Measurements from ENCODE around the gene ATP1A2.

The ATP1A2 gene

GRCh38 chr1:160177667-160178066, 62.1 kb downstream of the ATP1A2 start:
- ChIA-PET CTCF (no interaction called here), POLR2A (ENCODE audit: low non-redundant PET) (no interaction called here)
- DNase-seq (ENCODE audit: low spot score), result no peak
- no peak overlapping the region for H3K27ac ChIP-seq
- TF ChIP-seq, protein P1, sequence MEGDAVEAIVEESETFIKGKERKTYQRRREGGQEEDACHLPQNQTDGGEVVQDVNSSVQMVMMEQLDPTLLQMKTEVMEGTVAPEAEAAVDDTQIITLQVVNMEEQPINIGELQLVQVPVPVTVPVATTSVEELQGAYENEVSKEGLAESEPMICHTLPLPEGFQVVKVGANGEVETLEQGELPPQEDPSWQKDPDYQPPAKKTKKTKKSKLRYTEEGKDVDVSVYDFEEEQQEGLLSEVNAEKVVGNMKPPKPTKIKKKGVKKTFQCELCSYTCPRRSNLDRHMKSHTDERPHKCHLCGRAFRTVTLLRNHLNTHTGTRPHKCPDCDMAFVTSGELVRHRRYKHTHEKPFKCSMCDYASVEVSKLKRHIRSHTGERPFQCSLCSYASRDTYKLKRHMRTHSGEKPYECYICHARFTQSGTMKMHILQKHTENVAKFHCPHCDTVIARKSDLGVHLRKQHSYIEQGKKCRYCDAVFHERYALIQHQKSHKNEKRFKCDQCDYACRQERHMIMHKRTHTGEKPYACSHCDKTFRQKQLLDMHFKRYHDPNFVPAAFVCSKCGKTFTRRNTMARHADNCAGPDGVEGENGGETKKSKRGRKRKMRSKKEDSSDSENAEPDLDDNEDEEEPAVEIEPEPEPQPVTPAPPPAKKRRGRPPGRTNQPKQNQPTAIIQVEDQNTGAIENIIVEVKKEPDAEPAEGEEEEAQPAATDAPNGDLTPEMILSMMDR (conservative IDR thresholded peaks at IDR 0.05; ENCODE audit: low read depth), result no peak

GRCh38 chr1:160178731-160179130, 63.2 kb downstream of the ATP1A2 start:
- ChIA-PET CTCF (interaction anchor here (0.7 kb wide), 1 partner anchor 472 kb away, joined by 3 read pairs; no protein-coding TSS in a partner anchor), POLR2A (ENCODE audit: low non-redundant PET) (no interaction called here)
- TF ChIP-seq, protein P1 (conservative IDR thresholded peaks at IDR 0.05; ENCODE audit: low read depth), result no peak
- no peak for DNase-seq (ENCODE audit: low spot score)
- no peak overlapping the region for H3K27ac ChIP-seq

GRCh38 chr1:160179336-160179735, 63.8 kb downstream of the ATP1A2 start:
- TF ChIP-seq, protein P1 (conservative IDR thresholded peaks at IDR 0.05; ENCODE audit: low read depth), result no peak
- CTCF ChIA-PET, result interaction anchor here (0.7 kb wide), 1 partner anchor 473 kb away, joined by 3 read pairs; no protein-coding TSS in a partner anchor
- DNase-seq (ENCODE audit: low spot score), result no peak
- H3K27ac ChIP-seq, result no peak overlapping the region
- POLR2A ChIA-PET (ENCODE audit: low non-redundant PET), result no interaction called here

- POLR2A ChIA-PET (ENCODE audit: low non-redundant PET), result no interaction called here
- no peak overlapping the region for H3K27ac ChIP-seq
- CTCF ChIA-PET, result interaction anchor here (0.7 kb wide), 1 partner anchor 85 kb away, joined by 6 read pairs; no protein-coding TSS in a partner anchor
- TF ChIP-seq, protein P1 (conservative IDR thresholded peaks at IDR 0.05; ENCODE audit: low read depth), result no peak
- DNase-seq (ENCODE audit: low spot score), result no peak
These were observed 70.7 kb downstream of the ATP1A2 start for GRCh38 chr1:160186246-160186645.

- POLR2A ChIA-PET (ENCODE audit: low non-redundant PET), result no interaction called here
These were observed 71.2 kb downstream of the ATP1A2 start for GRCh38 chr1:160186729-160187128.

DNA sequence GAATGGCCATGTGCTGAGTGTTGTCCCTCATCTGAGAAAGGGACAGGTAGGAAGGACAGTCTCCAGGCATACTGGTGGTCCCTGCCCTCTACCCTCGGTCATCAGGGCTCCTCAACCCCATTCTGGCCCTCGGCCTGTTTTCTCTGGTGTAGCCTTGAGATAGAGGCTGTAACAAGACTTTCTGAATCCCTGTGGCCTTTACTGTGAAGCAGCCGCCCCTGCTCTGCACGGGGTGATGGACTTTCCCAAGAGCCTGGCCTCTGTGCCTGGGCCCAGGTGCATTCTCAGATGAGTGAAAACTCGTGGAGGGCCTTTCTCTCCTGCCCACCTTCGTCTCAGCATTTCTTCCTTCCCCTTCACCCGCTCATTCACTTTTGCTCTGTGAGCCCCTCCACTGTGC, 71.8 kb downstream of the ATP1A2 start:
- TF ChIP-seq, protein P1 (conservative IDR thresholded peaks at IDR 0.05; ENCODE audit: low read depth), result no peak
- H3K27ac ChIP-seq, result no peak overlapping the region
- ChIA-PET CTCF (interaction anchor here (0.5 kb wide), 1 partner anchor 251 kb away, joined by 3 read pairs; no protein-coding TSS in a partner anchor), POLR2A (ENCODE audit: low non-redundant PET) (no interaction called here)
- DNase-seq (ENCODE audit: low spot score), result no peak

More at GRCh38 chr1:160186729-160187128, 71.2 kb downstream of the ATP1A2 start:
- TF ChIP-seq, protein P1 (conservative IDR thresholded peaks at IDR 0.05; ENCODE audit: low read depth), result no peak
- no peak for DNase-seq (ENCODE audit: low spot score)
- CTCF ChIA-PET, result interaction anchor here (0.7 kb wide), 1 partner anchor 85 kb away, joined by 6 read pairs; no protein-coding TSS in a partner anchor
- no peak overlapping the region for H3K27ac ChIP-seq

Data from RWPE1 (cell line).